GM21390 (cell line): ENCODE data around the gene NRIP3.
A peak's percentile ranks its signal among the peaks of the same experiment; 100 is the strongest.
"Not testable (repeated sequence)": the region's sequence is repeated elsewhere in the genome, so short reads cannot be mapped to it uniquely, and the experiment has no call there.

Experiments used
- ATAC-seq: cut with Tn5 transposase; IDR thresholded peaks from one replicate; pipeline ENCODE4 v1.9.1; 2021; ENCODE audit not compliant: unreplicated experiment

Gene NRIP3

DNA sequence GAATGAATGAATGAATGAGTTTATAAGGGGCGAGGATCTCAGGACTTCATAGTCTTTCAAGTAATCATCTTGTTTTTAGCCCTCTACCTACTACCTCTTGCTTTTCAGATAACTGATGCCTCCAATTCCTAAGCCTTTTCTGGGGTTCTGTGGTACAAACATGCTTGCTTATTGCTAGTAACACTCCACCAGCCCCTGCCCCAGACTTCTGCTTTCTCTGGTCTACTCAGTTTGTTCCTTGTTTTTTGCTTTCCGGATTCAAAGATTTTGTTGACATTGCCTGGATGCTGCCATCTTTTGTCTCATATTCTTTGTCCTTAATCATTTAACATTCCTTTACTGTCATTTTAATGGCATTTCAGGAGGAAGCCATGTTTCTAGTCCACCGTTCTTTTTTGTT, 30.7 kb downstream of the NRIP3 start:
- ATAC-seq = no peak

DNA sequence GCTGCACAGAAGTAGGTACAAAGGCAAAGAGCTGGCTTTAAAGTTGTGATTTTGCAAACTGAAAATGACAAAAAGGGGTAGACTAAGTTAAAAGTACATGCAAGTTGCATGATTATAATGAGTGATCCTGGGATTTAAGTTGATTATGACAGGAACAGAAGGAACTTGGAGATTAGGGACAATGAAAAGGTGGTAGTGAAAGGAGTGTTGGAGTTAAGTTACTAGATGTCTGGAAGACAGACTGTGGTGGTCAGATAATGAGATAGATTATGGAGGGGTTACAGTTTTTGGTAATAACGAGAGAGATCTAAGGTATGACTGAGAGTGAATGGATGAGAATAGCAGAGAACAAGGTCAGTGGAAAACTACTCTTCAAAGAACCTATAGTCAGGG, 31.9 kb downstream of the NRIP3 start:
- no peak for ATAC-seq

DNA sequence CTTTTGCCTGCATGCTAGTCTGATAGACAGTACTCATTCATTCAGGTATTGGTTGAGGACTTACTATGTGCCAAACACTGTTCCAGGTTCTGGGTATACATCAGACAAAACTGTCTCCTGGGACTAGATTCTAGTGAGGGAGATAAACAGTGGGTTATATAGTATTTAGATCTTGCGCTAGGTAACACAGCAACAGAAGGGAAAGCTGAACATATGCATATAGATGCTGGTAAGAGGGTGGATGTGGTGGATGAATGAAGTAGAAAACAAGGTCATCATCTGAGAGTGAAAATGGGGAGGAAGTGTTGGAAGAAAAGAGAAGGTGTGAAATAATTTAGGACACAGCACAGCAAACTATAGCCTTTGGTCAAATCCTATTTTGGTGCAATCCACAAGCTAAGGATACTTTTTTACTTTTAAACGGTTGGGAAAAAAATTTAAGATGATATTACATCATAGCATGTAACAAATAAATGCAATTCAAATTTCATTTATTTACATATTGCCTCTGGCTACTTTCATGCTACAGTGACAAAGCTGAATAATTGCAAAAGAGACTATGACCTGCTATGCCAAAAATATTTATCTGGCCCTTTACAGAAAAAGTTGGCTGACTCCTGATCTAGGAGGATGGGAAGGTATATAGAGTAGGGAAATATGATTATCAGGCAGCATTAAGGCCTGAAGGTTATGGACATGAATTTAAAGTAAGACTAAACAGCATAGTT, 32.4 kb downstream of the NRIP3 start:
- ATAC-seq = no peak

DNA sequence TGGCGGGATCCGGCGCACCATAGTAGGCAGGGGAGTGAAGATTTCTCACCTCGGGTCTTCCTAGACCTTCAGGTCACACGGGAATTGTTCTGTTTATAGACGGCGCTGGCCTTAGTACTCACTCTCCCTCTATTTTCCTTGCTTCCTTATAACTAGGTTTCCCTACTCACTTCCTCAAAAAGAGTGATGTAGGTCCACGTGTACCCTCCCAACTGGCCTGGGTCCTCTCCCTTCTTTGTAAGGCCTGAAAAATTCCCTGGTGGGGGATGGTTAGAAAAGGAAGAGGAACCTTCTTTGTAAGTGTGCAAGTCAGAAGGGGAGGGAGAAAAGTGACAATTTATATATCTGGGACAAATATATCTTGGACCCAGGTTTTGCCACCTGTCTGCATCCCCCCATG, 36.6 kb downstream of the NRIP3 start:
- ATAC-seq = no peak

DNA sequence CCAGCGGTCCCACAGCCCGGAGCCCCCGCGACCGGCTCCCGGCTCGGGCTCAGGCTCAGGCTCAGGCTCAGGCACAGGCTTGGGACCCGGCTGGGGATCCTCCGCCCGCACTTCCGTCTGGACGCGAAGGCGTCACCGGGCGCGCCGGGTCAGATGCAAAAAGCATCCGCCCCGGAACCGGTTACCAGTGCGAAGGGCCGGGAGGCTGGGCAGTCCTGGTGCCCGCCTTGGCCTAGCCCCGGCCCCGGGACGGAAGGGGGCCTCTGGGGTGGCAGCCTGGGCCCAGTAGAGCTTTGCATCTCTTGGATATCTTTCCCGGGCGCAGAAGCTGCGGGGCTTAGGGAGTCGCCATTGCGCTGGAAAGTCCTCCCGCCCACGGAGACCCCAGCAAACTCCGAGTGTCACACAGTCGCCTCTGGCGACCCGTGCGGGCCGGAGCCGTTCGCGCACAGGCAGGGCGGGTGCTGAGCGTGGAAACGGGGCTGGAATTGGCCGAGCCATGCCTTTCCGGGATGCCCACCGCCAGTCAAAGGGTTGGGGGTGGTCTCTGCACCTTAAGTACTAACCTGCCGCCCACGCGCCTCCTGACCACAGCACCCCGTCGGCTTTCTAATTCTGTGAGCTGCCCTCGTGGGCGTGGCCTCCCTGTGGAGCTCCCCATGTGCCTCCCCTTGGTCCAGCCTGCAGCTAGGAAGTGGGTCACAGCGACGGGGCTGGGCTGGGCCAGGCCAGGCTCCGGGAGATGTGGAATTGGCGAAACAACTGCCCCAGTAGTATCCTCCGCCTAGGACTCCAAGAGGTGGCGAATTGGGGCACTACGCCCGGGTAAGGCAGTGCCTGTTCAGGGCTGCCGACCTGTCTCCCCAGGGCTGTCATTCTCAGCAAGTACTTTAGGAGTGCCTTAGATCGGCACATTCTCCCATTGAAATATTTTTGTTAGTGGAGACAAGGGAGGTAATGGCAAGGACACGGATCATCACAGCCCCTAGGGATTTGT, 39.2 kb downstream of the NRIP3 start, which contains the start of gene TMEM9B:
TSS of gene TMEM9B (minus strand) at position 119 of the 997 bp plus-strand sequence. CDS start 129 bp downstream, outside the sequence.
- ATAC-seq = peak; percentile 81

DNA sequence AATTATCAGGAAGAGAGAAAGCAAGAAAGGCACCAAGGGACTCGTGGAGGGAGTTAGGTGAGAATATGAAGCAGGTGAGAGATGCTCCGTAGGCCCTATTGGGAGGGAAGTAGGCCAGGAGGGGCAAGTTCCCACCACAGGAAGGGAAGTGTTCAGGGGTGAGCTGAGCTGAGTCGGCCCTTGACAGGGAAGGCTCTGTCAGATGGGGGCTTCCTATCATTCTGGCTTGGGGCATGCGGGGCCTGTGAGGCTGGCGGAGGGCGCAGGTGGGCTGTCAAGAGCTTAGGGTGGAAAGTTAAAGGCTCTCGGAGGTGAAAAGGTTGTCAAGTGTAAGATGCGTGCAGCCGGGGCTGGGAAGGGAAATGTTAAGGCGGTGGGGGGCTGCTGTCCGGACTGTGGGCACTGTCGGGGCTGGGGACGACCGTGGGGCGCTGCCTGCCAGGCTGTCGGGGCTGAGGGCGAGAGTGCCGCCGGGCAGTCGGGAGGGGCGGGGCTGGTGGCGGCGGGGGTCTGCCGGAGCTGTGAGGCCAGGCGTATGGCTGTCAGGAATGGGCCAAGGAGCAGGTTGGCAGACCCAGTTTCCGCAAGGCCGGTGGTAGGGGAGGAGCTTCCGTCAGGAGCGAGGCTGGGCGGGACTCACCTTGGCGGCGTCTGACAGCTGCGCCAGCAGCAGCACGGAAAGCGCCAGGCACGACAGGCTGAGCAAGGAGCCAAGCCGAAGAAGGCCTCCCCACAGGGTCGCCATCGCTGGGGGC, 40.1 kb downstream of the NRIP3 start:
- ATAC-seq = peak; percentile 68

DNA sequence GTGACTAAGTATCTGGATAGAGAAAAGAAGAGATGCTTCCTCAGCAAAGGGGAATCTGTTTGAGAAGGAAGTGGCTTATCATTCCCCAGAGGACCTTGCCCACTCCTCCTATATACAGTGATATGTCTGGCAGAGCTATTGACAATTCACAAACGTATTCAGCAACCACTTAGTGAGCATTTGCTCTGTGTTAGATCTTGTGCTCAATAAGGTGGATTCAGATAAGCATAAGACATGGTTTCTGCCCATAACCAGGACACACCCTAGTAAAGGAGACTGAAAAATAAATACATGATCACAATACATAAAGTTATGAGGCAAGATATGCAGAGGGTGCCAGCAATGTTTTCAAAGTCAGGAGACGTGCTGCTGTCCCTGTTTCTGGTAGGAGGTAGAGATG, 41.0 kb downstream of the NRIP3 start:
- ATAC-seq = no peak

DNA sequence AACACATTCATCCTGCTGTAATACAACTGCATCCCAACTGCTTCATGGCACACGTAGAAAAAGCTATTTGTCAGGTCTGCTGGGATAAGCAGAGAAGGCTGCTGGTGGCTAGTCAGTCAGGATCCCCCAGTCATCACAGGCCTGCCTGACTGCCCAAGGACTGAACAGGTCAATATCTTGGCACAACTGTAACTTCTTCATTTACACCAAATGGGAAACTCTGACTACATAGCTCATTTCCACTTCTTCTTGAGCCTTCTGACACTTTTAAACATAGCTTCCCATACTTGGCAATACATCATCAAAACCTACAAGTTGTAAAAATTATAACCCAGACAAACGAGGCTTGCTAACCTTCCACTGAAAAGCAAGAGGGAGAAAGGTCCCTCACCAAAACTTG, 42.4 kb downstream of the NRIP3 start:
- no peak for ATAC-seq

DNA sequence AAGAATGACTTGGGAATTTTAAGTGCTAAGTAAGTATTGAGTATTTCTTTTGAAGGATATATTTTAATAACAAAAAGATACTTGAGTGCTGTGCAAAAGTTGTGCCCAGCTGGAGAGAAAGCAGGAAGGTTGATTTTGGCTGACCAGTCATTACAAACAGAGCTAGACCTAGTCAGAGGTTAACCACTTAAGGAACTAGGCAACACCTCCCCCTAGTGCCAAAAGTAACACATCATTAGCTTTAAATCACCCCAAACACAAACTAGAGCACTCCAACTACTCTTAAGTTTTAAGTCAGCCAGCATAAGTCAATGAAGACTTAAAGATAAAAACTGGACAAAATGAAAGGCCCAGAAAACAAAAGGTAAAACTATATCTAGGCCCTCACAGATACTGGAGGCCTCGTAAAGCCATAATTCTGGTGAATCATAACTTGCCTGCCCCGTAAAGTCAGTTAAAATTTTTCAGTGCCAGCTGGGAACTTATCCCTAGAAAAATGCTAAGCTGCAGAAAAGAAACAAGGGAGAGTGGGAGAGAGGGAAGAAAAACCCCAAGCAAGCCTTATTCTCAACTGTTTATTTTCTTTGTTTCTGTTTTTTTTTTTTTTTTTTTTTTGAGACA, 44.1 kb downstream of the NRIP3 start:
- ATAC-seq = peak; percentile 39

DNA sequence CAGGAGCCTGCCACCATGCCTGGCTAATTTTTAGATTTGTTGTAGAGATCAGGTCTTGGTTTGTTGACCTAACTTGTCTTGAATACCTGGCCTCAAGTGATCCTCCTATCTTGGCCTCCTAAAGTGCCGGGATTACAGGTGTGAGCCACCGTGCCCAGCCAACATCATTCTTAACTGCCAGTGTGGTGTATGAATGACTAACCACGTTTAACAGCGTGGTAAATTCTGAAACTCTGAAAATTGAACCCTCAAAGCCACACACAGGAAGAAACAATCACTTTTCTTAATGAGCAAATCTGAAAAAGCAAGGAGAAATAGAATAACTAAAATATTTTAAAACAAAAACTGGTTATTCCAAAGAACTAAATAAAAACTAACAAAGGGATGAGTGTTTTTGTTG, 46.9 kb downstream of the NRIP3 start:
- no peak for ATAC-seq

DNA sequence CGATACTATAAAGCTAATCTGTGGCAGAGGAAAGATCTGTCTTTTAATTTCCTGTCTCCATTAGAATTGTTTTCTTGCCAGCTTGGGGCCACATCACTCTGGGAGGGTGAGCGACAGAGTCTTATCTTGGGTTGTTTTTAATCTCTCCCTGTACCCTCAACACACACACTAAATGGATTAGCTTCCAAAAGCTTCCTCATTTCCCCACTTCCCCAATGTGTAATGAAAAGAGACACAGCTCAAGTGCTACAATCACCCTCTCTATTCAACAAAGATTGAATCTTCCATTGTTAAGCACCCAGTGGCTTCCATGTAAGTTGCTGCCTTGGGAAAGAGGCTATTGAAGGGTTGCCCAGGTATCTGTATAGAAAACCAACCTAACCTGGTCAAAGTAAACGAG, 54.9 kb downstream of the NRIP3 start:
- ATAC-seq = no peak

DNA sequence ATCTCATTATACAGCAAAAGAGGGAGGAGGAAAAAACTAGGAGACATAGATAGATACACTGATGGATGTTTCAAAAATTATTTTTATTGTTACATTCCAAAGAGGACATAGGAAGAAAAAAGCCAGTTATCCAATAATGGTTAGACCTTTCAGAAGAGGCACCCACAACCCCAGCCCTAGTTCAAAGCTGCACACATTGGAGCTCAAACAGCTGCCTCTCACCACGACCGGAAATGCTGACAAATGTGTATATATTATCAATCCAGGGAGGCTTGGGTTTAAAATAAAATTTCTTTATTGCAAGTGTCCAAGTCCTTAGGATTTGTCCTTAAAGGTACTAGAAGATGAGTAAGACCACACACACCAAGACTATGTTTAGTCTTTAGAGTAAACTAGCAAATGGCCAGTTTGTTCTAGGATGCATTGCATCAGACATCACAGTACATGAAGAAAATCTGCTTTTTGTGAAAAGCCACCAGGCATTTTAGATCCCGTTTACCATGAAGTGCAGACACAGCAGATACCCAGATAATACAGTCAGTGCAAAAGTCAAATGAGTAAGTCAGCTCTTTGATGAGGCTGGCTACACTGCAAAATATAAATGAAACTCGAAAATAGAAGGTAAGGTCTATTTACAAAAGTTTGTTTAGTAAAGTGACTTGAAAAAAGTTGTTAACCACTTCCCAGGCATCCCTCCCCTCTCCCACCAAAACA, 56.4 kb downstream of the NRIP3 start:
- no peak for ATAC-seq

DNA sequence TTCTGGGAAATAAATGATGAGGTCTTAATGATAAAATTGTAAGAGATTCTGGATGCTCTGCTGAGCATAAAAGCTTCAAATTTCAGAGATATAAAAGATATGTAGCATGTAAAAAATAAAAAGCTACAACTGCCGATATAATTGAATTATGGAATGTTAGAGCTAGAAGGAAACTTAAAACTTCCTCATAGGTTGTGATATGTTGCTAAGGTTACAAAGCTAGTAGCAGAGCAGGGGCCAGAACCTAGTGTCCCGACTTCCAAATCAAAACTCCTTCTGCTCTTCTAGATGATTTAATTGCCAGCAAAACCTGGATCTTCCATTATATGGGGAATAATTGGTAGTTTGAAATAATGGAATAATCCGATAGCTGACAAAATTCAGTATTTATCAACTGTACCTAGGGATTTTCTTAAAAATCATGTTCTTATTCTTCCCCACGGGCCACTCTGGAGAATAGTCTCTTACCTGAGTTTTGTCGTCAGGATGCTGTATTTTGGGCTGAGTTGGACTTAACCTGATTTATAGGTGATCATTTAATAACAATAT, 61.2 kb downstream of the NRIP3 start, which contains the start of gene ASCL3:
TSS of gene ASCL3 (minus strand) at position 499 of the 549 bp plus-strand sequence. CDS start 4,855 bp downstream, outside the sequence.
- ATAC-seq = no peak

DNA sequence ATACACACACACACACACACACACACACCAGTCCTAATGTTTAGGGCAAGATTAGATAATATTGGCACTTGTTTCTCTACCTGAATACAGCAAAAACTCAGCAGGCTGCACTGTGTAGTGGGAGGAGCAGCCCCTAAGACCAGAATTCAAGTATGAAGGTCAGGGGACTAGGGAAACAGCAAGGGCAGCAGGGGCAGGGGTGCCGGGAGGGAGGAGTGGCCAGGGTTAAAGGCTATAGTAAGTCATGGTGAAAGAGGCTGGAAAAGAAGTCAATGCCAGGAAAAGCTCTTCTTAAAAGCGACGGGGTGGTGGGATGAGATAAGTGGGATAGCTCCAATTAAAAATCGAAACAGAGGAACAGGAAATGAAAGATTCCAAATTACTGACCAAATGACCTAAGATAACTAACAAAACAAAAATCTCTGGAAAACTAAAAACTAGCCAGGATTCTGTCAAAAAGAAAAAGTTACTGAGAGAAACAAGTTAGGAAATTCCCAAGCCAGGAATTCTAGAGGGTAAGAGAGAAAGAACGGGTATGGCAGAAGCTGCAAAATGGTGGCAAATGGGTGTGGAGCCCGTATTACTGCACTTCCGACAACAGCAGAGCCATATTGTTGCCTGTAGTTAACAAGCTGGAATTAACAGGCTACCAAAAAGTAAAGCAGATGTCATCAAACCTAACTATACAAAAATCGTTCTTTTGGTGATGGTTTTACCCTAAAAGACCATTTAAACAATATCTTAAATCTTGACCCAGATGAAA, 62.3 kb downstream of the NRIP3 start:
- ATAC-seq = no peak

DNA sequence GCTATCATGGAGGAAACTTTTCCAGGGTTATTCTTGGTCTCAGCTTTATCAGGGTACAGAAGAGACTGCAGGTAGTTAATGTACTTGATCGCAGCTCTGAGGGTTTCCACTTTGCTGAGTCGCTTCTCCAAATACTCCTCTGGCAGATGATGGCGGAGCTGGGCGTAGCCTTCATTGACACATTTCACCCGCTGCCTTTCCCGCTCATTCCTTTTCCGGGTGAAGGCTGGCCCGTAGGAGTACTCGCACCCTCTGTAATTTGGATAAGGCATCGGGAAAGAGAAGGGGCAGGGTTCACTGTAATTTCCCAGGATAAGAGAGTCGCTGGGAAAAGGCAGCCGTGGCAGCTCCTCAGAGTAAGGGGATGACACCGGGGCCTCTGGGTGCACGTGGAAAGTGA, 66.1 kb downstream of the NRIP3 start:
- ATAC-seq = no peak

DNA sequence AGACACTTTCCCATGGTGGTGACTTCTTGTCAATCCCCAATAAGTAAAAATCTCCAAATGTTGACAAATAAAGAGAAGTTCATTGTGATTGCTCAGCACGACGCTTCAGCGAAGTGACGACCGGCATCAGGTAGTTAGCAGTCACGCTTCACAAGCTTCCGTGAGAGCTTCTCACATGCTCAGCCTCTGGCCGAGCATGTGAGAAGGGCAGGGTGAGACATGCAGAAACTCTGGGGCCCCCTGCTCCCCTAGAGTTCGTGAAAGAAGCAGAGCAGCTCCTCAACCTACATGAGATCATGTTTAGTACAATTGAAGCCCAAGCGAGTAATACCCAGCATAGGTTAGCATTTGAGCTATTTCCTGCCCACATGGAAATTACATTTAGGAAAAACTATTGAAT, 66.6 kb downstream of the NRIP3 start:
- ATAC-seq = no peak

DNA sequence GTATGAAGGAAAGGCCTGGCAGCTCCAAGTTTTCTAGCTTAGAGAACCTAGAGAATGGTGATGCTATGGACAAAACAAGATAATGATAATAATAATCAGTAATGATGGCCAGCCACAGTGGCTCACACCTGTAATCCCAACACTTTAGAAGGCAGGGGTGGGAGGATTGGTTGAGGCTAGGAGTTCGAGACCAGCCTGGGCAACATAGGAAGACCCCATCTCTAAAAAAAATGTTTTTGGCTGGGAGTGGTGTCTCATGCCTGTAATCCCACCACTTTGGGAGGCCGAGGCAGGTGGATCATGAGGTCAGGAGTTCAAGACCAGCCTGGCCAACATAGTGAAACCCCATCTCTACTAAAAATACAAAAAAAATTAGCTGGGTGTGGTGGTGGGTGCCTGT, 68.0 kb downstream of the NRIP3 start:
- ATAC-seq = not testable (repeated sequence)

DNA sequence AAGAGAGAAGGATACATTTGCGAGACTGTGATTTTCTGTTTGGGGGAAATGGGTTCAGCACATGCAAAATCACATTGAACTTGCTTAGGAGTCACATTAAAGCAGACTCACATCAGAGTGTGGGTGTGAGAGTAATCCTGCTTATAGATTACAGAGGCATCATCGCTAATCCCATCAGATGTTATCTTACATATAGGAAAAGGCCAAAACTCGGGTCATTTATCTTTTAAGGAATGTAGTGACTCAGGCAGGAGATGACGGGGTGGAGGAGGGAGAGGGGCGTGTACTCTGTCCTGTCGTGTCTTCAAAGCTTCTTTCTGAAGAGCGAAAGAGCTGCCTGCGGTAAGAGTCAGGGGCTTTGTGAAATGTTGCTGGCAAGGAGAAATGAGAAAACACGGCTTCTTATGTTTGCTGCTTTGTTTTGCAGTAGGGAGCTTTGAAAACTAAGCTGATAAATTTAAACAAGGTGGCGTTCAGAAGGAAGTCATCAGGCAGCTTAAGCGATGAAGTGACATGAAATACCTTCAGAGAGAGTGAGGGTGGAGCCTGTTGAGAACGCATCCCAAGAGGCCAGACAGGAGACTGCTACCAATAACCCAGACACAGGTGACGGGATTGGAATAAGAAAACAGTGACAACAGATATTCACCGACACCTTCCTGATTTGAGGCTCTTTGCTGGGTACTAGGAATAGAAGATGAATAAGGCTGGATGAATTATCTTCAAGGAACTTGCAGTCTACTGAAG, 68.9 kb downstream of the NRIP3 start:
- no peak for ATAC-seq
